HL-60 (cell line): ENCODE measurements around the gene USF3.

Experiments used
- DNase-seq, 2 experiments: peaks; one replicate each; pipeline ENCODE4 v3.0.0-alpha.2; 2010 to 2020; ENCODE audit warnings: low read depth in 1 of 2, low spot score in 1 of 2
- H3K27ac ChIP-seq: fragments of 250-450 bp; sonication (Bioruptor Pico); replicated peaks from 2 replicates; pipeline ENCODE4 v1.5.1; 2020; ENCODE audit warnings: mild to moderate bottlenecking, moderate library complexity
- H3K27me3 ChIP-seq: fragments of 250-450 bp; sonication (Bioruptor Pico); 2 replicates; pipeline ENCODE4 v1.5.1; 2021; ENCODE audit warnings: mild to moderate bottlenecking, moderate library complexity; ENCODE audit not compliant: insufficient read depth, poor library complexity, severe bottlenecking
- H3K4me3 ChIP-seq: replicated peaks from 2 replicates; pipeline ENCODE4 v1.5.1; 2011; ENCODE audit warnings: mild to moderate bottlenecking, control low read depth, low read length; ENCODE audit not compliant: insufficient read depth
- GABPA ChIP-seq: IDR thresholded peaks from 2 replicates; pipeline ENCODE4 v1.6.1; 2012; ENCODE audit warnings: low read depth
- POLR2AphosphoS5 ChIP-seq: IDR thresholded peaks from 2 replicates; pipeline ENCODE4 v1.6.1; 2012; ENCODE audit warnings: low read depth
- SPI1 ChIP-seq: IDR thresholded peaks from 2 replicates; pipeline ENCODE4 v1.6.1; 2012; ENCODE audit warnings: low read depth, mild to moderate bottlenecking, borderline replicate concordance
- TF ChIP-seq, protein P1 (sequence below): IDR thresholded peaks from 2 replicates; pipeline ENCODE4 v1.6.1; 2012; ENCODE audit warnings: low read depth; ENCODE audit not compliant: insufficient replicate concordance
- TF ChIP-seq, protein P2 (sequence below): IDR thresholded peaks from one replicate; pipeline ENCODE4 v1.5.1; 2011; ENCODE audit warnings: low read length, control low read depth, inconsistent platforms; ENCODE audit not compliant: insufficient read depth

Gene USF3

DNA sequence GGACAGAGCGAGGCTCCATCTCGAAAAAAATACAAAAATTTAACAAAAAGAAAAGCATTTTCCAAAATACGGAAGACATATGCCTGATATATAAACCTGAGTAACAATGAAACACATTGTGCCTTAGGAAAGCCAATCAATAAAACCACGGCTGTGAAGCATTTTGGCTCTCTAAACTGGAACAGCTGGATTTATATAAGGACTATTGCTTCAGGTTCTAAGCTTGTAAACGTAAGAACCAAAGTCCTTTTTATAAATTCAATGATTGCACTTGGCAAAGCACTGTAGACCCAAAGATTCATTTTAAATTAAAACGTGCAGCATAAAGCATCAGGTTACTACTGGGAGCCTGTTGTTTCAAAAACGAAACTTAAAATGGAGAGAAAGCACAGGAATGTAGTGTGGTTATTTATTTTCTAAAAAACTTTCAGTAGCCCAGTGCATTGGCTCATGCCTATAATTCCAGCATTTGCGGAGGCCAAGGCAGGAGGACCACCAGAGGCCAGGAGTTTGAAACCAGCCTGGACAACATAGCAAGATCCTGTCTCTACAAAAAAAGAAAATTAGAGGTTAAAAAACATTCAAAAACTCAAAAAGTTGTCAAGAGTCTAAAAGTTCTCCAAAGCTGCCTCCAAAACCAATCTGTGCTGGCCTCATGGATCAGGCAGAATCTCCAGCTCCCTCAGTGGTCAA lies 61.5 kb downstream of the USF3 start:
- no peak overlapping the region for H3K4me3 ChIP-seq
- no peak overlapping the region for H3K27ac ChIP-seq
- H3K27me3 ChIP-seq = no peaks in the 10 kb centered on the region
- TF ChIP-seq, protein P1, sequence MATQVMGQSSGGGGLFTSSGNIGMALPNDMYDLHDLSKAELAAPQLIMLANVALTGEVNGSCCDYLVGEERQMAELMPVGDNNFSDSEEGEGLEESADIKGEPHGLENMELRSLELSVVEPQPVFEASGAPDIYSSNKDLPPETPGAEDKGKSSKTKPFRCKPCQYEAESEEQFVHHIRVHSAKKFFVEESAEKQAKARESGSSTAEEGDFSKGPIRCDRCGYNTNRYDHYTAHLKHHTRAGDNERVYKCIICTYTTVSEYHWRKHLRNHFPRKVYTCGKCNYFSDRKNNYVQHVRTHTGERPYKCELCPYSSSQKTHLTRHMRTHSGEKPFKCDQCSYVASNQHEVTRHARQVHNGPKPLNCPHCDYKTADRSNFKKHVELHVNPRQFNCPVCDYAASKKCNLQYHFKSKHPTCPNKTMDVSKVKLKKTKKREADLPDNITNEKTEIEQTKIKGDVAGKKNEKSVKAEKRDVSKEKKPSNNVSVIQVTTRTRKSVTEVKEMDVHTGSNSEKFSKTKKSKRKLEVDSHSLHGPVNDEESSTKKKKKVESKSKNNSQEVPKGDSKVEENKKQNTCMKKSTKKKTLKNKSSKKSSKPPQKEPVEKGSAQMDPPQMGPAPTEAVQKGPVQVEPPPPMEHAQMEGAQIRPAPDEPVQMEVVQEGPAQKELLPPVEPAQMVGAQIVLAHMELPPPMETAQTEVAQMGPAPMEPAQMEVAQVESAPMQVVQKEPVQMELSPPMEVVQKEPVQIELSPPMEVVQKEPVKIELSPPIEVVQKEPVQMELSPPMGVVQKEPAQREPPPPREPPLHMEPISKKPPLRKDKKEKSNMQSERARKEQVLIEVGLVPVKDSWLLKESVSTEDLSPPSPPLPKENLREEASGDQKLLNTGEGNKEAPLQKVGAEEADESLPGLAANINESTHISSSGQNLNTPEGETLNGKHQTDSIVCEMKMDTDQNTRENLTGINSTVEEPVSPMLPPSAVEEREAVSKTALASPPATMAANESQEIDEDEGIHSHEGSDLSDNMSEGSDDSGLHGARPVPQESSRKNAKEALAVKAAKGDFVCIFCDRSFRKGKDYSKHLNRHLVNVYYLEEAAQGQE = no peak
- no peak for TF ChIP-seq POLR2AphosphoS5
- no peak for TF ChIP-seq SPI1
- TF ChIP-seq, protein P2, sequence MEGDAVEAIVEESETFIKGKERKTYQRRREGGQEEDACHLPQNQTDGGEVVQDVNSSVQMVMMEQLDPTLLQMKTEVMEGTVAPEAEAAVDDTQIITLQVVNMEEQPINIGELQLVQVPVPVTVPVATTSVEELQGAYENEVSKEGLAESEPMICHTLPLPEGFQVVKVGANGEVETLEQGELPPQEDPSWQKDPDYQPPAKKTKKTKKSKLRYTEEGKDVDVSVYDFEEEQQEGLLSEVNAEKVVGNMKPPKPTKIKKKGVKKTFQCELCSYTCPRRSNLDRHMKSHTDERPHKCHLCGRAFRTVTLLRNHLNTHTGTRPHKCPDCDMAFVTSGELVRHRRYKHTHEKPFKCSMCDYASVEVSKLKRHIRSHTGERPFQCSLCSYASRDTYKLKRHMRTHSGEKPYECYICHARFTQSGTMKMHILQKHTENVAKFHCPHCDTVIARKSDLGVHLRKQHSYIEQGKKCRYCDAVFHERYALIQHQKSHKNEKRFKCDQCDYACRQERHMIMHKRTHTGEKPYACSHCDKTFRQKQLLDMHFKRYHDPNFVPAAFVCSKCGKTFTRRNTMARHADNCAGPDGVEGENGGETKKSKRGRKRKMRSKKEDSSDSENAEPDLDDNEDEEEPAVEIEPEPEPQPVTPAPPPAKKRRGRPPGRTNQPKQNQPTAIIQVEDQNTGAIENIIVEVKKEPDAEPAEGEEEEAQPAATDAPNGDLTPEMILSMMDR = no peak
- no peak for TF ChIP-seq GABPA
- DNase-seq = no peak

DNA sequence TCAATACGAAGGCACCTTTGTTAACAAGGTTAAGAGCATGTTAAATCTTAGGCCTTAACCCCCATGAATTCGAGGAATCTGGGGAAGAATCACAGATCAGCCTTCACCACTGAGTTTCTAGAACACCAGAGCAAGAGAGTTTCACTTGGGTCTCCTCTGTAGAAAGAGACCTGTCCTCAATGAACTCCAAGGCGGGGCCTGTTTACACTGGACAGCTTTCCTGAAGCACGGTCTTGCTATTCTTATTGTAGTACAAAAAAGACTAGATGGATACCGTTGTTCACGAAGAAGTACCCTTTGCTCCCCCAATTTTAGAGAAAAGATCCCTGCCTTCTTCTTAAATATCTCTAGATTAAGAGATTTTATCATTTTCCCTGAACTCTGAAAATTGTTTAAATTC lies 64.9 kb downstream of the USF3 start:
- Histone ChIP-seq H3K27me3 (no peaks in the 10 kb centered on the region), H3K4me3 (no peak overlapping the region), H3K27ac (no peak overlapping the region)
- TF ChIP-seq GABPA = no peak
- no peak for TF ChIP-seq SPI1
- TF ChIP-seq POLR2AphosphoS5 = no peak
- TF ChIP-seq, protein P2 = no peak
- TF ChIP-seq, protein P1 = no peak
- no peak for DNase-seq

DNA sequence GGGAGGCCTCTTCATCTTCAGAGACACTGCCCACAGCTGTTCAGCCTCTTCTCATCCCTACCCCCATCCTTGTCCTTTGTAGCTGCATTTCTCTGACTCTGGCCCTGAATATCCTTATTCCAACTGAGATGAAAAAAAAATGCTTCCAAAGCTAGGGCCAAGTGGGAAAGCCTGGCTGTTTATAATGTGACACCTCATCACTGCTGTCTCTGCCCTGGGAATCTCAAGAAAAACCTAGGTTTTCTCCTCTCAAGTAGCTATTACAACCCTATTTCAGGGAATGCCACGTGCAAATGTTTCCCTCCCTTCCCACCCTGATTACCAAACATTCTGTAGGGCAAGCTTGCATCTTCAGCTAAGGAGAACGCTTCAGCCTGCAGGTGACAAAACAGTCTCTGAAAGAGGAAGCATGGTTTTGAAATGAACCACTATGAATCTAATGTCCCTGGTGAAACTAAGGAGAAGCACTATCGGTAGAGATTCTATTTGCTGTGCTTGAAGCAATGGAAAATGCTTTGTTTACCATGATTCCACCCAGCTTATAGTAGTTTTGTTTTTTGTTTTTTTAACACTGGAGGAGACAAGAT lies 65.4 kb downstream of the USF3 start:
- no peaks in the 10 kb centered on the region for H3K27me3 ChIP-seq
- TF ChIP-seq SPI1 = peak; percentile 35; the same call in 1 of the 2 replicates
- TF ChIP-seq, protein P1 = no peak
- peak; percentile 41 to 83 for DNase-seq
- no peak overlapping the region for H3K4me3 ChIP-seq
- no peak overlapping the region for H3K27ac ChIP-seq
